H1 (cell line): ENCODE measurements around the gene SYDE2. TPM values are rescaled to one million over a fixed set of nuclear protein-coding genes. Genes with fewer than 3 reads are reported as not detected.

Experiments used
- KDM1A ChIP-seq: fragments of 200-600, 300-600 bp; sonication (generic); IDR thresholded peaks from 2 replicates; pipeline ENCODE4 v1.7.1; 2016; ENCODE audit warnings: mild to moderate bottlenecking, low read length, borderline replicate concordance
- NRF1 ChIP-seq: IDR thresholded peaks from 2 replicates; pipeline ENCODE4 v1.6.1; 2011; ENCODE audit warnings: mild to moderate bottlenecking, low read depth, low read length, improper control_type of control experiment
- POU5F1 ChIP-seq: IDR thresholded peaks from 2 replicates; pipeline ENCODE4 v1.6.1; 2011; ENCODE audit warnings: low read depth, mild to moderate bottlenecking, low read length, moderate library complexity
- SIRT6 ChIP-seq: IDR thresholded peaks from one replicate; pipeline ENCODE4 v1.7.1; 2012; ENCODE audit warnings: low read length, inconsistent platforms
- TEAD4 ChIP-seq: IDR thresholded peaks from 2 replicates; pipeline ENCODE4 v1.6.1; 2012; ENCODE audit warnings: low read depth, low read length, inconsistent platforms, mixed read lengths
- polyA plus RNA-seq, 7 experiments: library from polyadenylated mRNA; depleted of rRNA in 3 of 7; stranded (reverse) in 5 of 7; unstranded in 2 of 7; fragments of >200 nt in 5 of 7; fragments of 200-250 nt in 2 of 7; gene quantifications; 1 replicate in 5 of 7; 2 replicates in 1 of 7; 4 replicates in 1 of 7; pipeline versions ENCODE4 v1.2.1 to v1.2.3, GENCODE V29; 2011 to 2013; ENCODE audit warnings: missing spikeins in 2 of 7, mixed read lengths in 2 of 7
- total RNA-seq: library from RNA; stranded (reverse); fragmentation: NEBNext Ultra II Directional; extraction: Animal tissue kit (Norgen Biotek cat#: 25700); gene quantifications from 2 replicates; pipeline ENCODE4 v1.2.1, GENCODE V29; 2021

SYDE2 gene
- total and polyA plus RNA-seq, 2 of the 8 experiments (the other 6 are each of a cell fraction or from before 2014, with no cell fraction given) = 1.6 to 14.6 TPM

DNA sequence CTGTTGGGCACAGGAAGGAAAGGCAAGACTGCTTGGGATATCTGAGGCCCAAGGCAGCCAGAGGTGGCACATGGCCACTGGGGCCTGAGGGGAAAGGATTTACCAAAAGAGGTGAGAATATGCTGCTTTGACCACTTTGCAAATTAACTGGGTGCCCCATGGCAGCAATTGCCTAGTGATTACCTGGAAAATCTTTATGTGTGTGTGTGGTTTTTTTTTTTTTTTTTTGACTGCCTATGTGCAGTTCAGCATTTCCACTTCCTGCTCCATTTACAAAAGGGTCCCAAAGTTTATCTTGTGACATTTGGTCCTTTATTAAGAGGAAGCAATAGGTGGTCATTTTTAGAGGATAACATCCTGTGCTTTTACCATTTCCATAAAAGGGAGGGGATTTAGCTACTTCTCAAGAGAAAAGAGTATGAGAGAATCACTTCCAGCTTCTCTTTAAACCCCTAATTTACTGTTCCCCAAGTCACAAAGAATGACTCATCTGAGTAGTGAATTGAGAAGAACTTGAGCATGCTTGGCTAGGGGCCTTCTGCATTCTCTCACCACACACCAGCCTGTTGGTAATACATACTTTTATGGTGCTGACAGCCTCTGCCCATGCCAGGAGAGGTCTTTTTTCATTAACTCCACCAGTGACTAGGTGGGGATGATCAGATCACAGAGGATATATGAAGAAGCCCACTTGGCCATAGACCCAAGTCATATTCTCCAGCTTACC, 52.1 kb downstream of the SYDE2 start (continued):
- TF ChIP-seq SIRT6 = no peak
- no peak for TF ChIP-seq KDM1A
- TF ChIP-seq TEAD4 = no peak
- TF ChIP-seq NRF1 = no peak
- TF ChIP-seq POU5F1 = no peak
- TF ChIP-seq, all 59 proteins: peak for 0
